GM21786 (cell line): Measurements from ENCODE around the gene EVI5.

Experiments used
- ATAC-seq: cut with Tn5 transposase; IDR thresholded peaks from one replicate; pipeline ENCODE4 v1.9.1; 2021; ENCODE audit not compliant: unreplicated experiment

Gene EVI5

GRCh38 chr1:92465256-92465647, 319.7 kb downstream of the EVI5 start:
- ATAC-seq: no peak

- no peak for ATAC-seq
Observed at GRCh38 chr1:92464588-92465255, 320.2 kb downstream of the EVI5 start.

GRCh38 chr1:92461364-92462097, 323.4 kb downstream of the EVI5 start:
- ATAC-seq: peak; percentile 85

GRCh38 chr1:92459871-92460320, 325.0 kb downstream of the EVI5 start:
- no peak for ATAC-seq
